ENCODE results near the gene IGFBPL1. TPM values are rescaled to one million over a fixed set of nuclear protein-coding genes. Genes with fewer than 3 reads are reported as not detected.

The IGFBPL1 gene
- total and polyA plus RNA-seq, 2 of the 8 experiments (the other 6 are each of a cell fraction or from before 2014, with no cell fraction given), result 31.3 to 33.8 TPM

DNA sequence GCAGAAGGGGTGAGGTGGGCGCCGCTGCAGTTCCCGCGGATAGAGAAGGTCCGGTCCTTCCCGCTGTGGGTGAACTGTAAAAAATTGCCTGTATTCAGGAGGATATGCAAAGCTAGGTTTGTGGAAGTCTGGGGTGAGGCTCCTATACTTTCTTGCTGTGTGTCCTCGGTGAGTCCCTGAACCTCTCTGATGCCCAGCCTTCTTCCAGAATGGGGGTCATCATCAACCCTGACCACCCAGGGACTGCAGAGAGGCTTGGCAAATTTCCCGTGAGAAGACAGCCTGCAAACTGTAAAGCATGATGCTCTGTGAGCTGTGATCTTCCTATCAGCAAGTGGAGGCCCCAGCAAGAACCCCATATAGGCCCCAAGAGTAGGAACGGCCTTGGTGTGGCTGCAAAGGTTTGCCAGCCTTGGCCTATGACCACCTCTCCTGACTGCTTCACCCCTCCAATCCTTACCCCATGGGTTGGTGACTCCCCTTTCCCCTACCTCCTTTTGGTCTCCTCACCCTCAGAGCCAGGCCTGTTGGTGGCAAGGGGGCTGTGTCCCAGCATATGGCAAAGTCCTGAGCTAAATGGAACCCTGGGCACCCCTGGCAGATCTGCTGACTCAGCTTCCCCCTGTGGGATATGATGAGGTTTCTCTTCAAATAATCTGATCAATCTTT, 31.0 kb downstream of the IGFBPL1 start:
- FAIRE-seq (no peak), DNase-seq (ENCODE audit: low read depth in 1 of 2, low spot score in 2 of 2) (no peak)
- H2AK5ac ChIP-seq (ENCODE audit: low read depth, low read length), result no peak overlapping the region
- WGBS, 2 experiments (ENCODE audit: extremely low coverage in 1 of 2, insufficient coverage in 1 of 2, insufficient read length in 1 of 2, insufficient replicate concordance in 2 of 2, low coverage in 1 of 2, low lambda C conversion rate in 2 of 2, missing lambda C conversion rate in 1 of 2), result 14% methylated on average over 9 of the region's 9 CpGs; no CpG with 5 or more reads in 1 of the 2 experiments
- H3K56ac ChIP-seq (replicated peaks; ENCODE audit: insufficient read length, low read depth, low read length), result no peak overlapping the region
- no peak overlapping the region for H3K27ac ChIP-seq (ENCODE audit: low read depth, low read length)
- H2BK20ac ChIP-seq (ENCODE audit: low read length), result no peak overlapping the region
- H2BK15ac ChIP-seq (ENCODE audit: low read length), result no peak overlapping the region
- peak overlapping the region; percentile 87 for H2BK5ac ChIP-seq (ENCODE audit: low read depth, low read length)
- peak overlapping the region; percentile 70 to 88 (median 80) for H3K4me3 ChIP-seq (ENCODE audit: extremely low read depth in 1 of 4, insufficient read depth in 2 of 4, low read depth in 3 of 4, low read length in 4 of 4)
- H3K27me3 ChIP-seq (replicated peaks in 1 of 4; ENCODE audit: control insufficient read depth in 3 of 4, extremely low read depth in 1 of 4, insufficient read depth in 3 of 4, low read length in 3 of 4), result 0 out of 7 replicates have a peak, but pooled peaks cover 0 to 5% (median 0%) of the 10 kb centered on the region in 4 experiments
- H3K23ac ChIP-seq (ENCODE audit: insufficient read length), result no peak overlapping the region
- H3K36me3 ChIP-seq (ENCODE audit: control insufficient read depth in 2 of 4, insufficient read depth in 4 of 4, low read length in 3 of 4), result peaks cover 13 to 36% (median 23%) of the 10 kb centered on the region in 4 experiments; a peak in 7 of 8 replicates
- no peaks in the 10 kb centered on the region for H3K9me3 ChIP-seq (ENCODE audit: insufficient read depth in 2 of 2, low read depth in 1 of 2, low read length in 1 of 2)
- H4K91ac ChIP-seq (replicated peaks; ENCODE audit: insufficient read length, low read length), result peak overlapping the region; percentile 44
- peak overlapping the region in 3 of 4 experiments; percentile 74 to 85 (median 82); a peak in 6 of 7 replicates for H3K9ac ChIP-seq (replicated peaks in 1 of 4; ENCODE audit: extremely low read depth in 1 of 4, low read depth in 3 of 4, low read length in 3 of 4)
- CTCF ChIA-PET (ENCODE audit: partially characterized antibody), result interaction anchor here (0.6 to 2.1 kb wide), 10 partner anchors 8 to 456 kb away, joined by 3 to 15 read pairs (median 4); no protein-coding TSS in a partner anchor
- H3K4ac ChIP-seq (replicated peaks; ENCODE audit: insufficient read length, low read depth, low read length), result no peak overlapping the region
- peak; percentile 74 for TF ChIP-seq MAFK (IDR thresholded peaks at IDR 0.05; ENCODE audit: low read depth, low read length)
- no peak for TF ChIP-seq CREB1 (IDR thresholded peaks at IDR 0.05)
- 0 out of 4 replicates have a peak, but pooled peaks of 1 of the 2 experiments have one; percentile 3 for TF ChIP-seq HDAC2 (IDR thresholded peaks at IDR 0.05; ENCODE audit: borderline replicate concordance in 1 of 2, low read depth in 2 of 2, low read length in 2 of 2)
- peak; percentile 48; the same call in 1 of the 2 replicates for TF ChIP-seq KDM1A (IDR thresholded peaks at IDR 0.05; ENCODE audit: borderline replicate concordance, low read length)
- H4K20me1 ChIP-seq (replicated peaks in 1 of 2; ENCODE audit: control insufficient read depth in 1 of 2, insufficient read depth in 2 of 2, low read length in 2 of 2), result peaks cover 0 to 5% of the 10 kb centered on the region in 2 experiments
- peaks cover 18% of the 10 kb centered on the region for H3K79me1 ChIP-seq (ENCODE audit: low read depth, low read length)
- no peak overlapping the region for H2BK120ac ChIP-seq (replicated peaks; ENCODE audit: low read depth, low read length)
- peak overlapping the region; percentile 37 for H3K14ac ChIP-seq (ENCODE audit: insufficient read length)
- POLR2A ChIA-PET (ENCODE audit: partially characterized antibody), result interaction anchor here (1.0 to 2.3 kb wide), 7 partner anchors 11 to 123 kb away, joined by 3 to 7 read pairs (median 3); no protein-coding TSS in a partner anchor
- peaks cover 0 to 37% of the 10 kb centered on the region in 2 experiments; a peak in 2 of 4 replicates for H3K79me2 ChIP-seq (ENCODE audit: control insufficient read depth in 1 of 2, insufficient read depth in 2 of 2, low read length in 2 of 2)
- peaks cover 0 to 6% (median 4%) of the 10 kb centered on the region in 4 experiments; a peak in 3 of 7 replicates for H3K4me1 ChIP-seq (replicated peaks in 1 of 4; ENCODE audit: control insufficient read depth in 3 of 4, insufficient read depth in 4 of 4, low read length in 3 of 4)
- H2BK12ac ChIP-seq (ENCODE audit: low read depth, low read length), result no peak overlapping the region
- no peak overlapping the region for H4K8ac ChIP-seq (ENCODE audit: extremely low read depth, insufficient read depth, low read length)
- H2AFZ ChIP-seq (ENCODE audit: low read length), result no peak overlapping the region
- peak overlapping the region; percentile 81; the same call in 1 of the 2 replicates for H3K18ac ChIP-seq (ENCODE audit: extremely low read depth, low read length)
- no peak overlapping the region for H4K5ac ChIP-seq (ENCODE audit: insufficient read length, low read depth, low read length)
- peak overlapping the region; percentile 85 to 96 for H3K4me2 ChIP-seq (ENCODE audit: insufficient read depth in 1 of 2, low read depth in 2 of 2, low read length in 2 of 2)
- peaks cover 9% of the 10 kb centered on the region; the same call in 1 of the 2 replicates for H3K23me2 ChIP-seq (ENCODE audit: low read depth, low read length)

Data from H1 (cell line).